ENCODE results near the gene RXFP1. TPM values are rescaled to one million over a fixed set of nuclear protein-coding genes. Genes with fewer than 3 reads are reported as not detected.
"Not testable (repeated sequence)": the region's sequence is repeated elsewhere in the genome, so short reads cannot be mapped to it uniquely, and the experiment has no call there.

Gene RXFP1
- total RNA-seq, 2 experiments from 2014 or later, result not detected

- POLR2A ChIA-PET, result no interaction called here
- peaks cover 5% of the 10 kb centered on the region for H3K4me1 Mint-ChIP-seq
- H3K27ac Mint-ChIP-seq, result no peak overlapping the region
- H3K4me3 Mint-ChIP-seq, result no peak overlapping the region
- ATAC-seq (ENCODE audit: low read depth) (no peak), DNase-seq (no peak)
- no peaks in the 10 kb centered on the region for H3K27me3 Mint-ChIP-seq
- no peaks in the 10 kb centered on the region for H3K36me3 Mint-ChIP-seq
- H3K9me3 Mint-ChIP-seq, result no peaks in the 10 kb centered on the region
Observed at GRCh38 chr4:158656439-158656838, 134.8 kb downstream of the RXFP1 start.

- Mint-ChIP-seq H3K27me3 (no peaks in the 10 kb centered on the region), H3K9me3 (no peaks in the 10 kb centered on the region), H3K36me3 (no peaks in the 10 kb centered on the region), H3K4me3 (no peak overlapping the region), H3K4me1 (peaks cover 5% of the 10 kb centered on the region), H3K27ac (no peak overlapping the region)
- POLR2A ChIA-PET, result no interaction called here
- DNase-seq, result no peak
- no peak for ATAC-seq (ENCODE audit: low read depth)
Observed at GRCh38 chr4:158657291-158657690, 135.6 kb downstream of the RXFP1 start.

- H3K27me3 Mint-ChIP-seq; ATAC-seq (ENCODE audit: low read depth); H3K27ac Mint-ChIP-seq; H3K9me3 Mint-ChIP-seq; POLR2A ChIA-PET; H3K4me1 Mint-ChIP-seq; DNase-seq; H3K4me3 Mint-ChIP-seq: not testable (repeated sequence)
- peaks cover 13% of the 10 kb centered on the region for H3K36me3 Mint-ChIP-seq
Observed at GRCh38 chr4:158663255-158663654, 141.6 kb downstream of the RXFP1 start.

- H3K27ac Mint-ChIP-seq; H3K27me3 Mint-ChIP-seq; ATAC-seq (ENCODE audit: low read depth); H3K9me3 Mint-ChIP-seq; H3K4me1 Mint-ChIP-seq; POLR2A ChIA-PET; H3K4me3 Mint-ChIP-seq; DNase-seq: not testable (repeated sequence)
- H3K36me3 Mint-ChIP-seq, result peaks cover 14% of the 10 kb centered on the region
Observed at GRCh38 chr4:158663707-158664625, 142.3 kb downstream of the RXFP1 start.

- H3K27me3 Mint-ChIP-seq, result no peaks in the 10 kb centered on the region
- H3K4me1 Mint-ChIP-seq, result peaks cover 7% of the 10 kb centered on the region
- peaks cover 16% of the 10 kb centered on the region for H3K36me3 Mint-ChIP-seq
- ATAC-seq (ENCODE audit: low read depth), result no peak
- POLR2A ChIA-PET, result no interaction called here
- no peak for DNase-seq
- no peak overlapping the region for H3K4me3 Mint-ChIP-seq
- no peak overlapping the region for H3K27ac Mint-ChIP-seq
- no peaks in the 10 kb centered on the region for H3K9me3 Mint-ChIP-seq
Observed at GRCh38 chr4:158664806-158665205, 143.1 kb downstream of the RXFP1 start.

GRCh38 chr4:158666892-158667291 is 145.2 kb downstream of the RXFP1 start:
- Mint-ChIP-seq H3K9me3 (no peaks in the 10 kb centered on the region), H3K36me3 (peaks cover 18% of the 10 kb centered on the region), H3K4me3 (no peak overlapping the region), H3K27me3 (no peaks in the 10 kb centered on the region), H3K4me1 (peaks cover 17% of the 10 kb centered on the region), H3K27ac (no peak overlapping the region)
- no peak for DNase-seq
- POLR2A ChIA-PET, result no interaction called here
- no peak for ATAC-seq (ENCODE audit: low read depth)

- Mint-ChIP-seq H3K27ac (no peak overlapping the region), H3K36me3 (peaks cover 18% of the 10 kb centered on the region), H3K4me1 (peaks cover 18% of the 10 kb centered on the region), H3K27me3 (no peaks in the 10 kb centered on the region), H3K4me3 (no peak overlapping the region), H3K9me3 (no peaks in the 10 kb centered on the region)
- no peak for ATAC-seq (ENCODE audit: low read depth)
- POLR2A ChIA-PET, result no interaction called here
- peak; percentile 38 for DNase-seq
Observed at GRCh38 chr4:158667651-158668198, 146.0 kb downstream of the RXFP1 start.

- DNase-seq (no peak), ATAC-seq (ENCODE audit: low read depth) (no peak)
- Mint-ChIP-seq H3K9me3 (no peaks in the 10 kb centered on the region), H3K4me3 (peak overlapping the region; percentile 11), H3K27me3 (no peaks in the 10 kb centered on the region), H3K36me3 (peaks cover 18% of the 10 kb centered on the region), H3K4me1 (peaks cover 19% of the 10 kb centered on the region), H3K27ac (no peak overlapping the region)
- POLR2A ChIA-PET, result interaction anchor here (0.6 kb wide), 1 partner anchor 10 kb away, joined by 3 read pairs; no protein-coding TSS in a partner anchor
Observed at GRCh38 chr4:158669310-158669709, 147.6 kb downstream of the RXFP1 start.

GRCh38 chr4:158670975-158671664 is 149.4 kb downstream of the RXFP1 start:
- POLR2A ChIA-PET, result interaction anchor here (0.9 kb wide), 1 partner anchor 98 kb away, joined by 3 read pairs; the partner anchor contains the start of gene FNIP2
- Mint-ChIP-seq H3K9me3 (no peaks in the 10 kb centered on the region), H3K27me3 (no peaks in the 10 kb centered on the region), H3K4me1 (peaks cover 19% of the 10 kb centered on the region), H3K36me3 (peaks cover 8% of the 10 kb centered on the region), H3K27ac (peak overlapping the region; percentile 96), H3K4me3 (peak overlapping the region; percentile 96)
- ATAC-seq (ENCODE audit: low read depth) (peak; percentile 2), DNase-seq (no peak)

- POLR2A ChIA-PET, result no interaction called here
Observed at GRCh38 chr4:158671665-158671914, 149.9 kb downstream of the RXFP1 start, which contains the start of gene C4orf46. Gene C4orf46, minus strand, starts transcription at chr4:158671887. Its CDS starts 86 bp downstream, at chr4:158671801.

GRCh38 chr4:158671915-158672806 is 150.5 kb downstream of the RXFP1 start, which contains the start of gene ETFDH:
Gene ETFDH, plus strand, starts transcription at chr4:158672296. Its CDS starts 161 bp downstream, at chr4:158672457.
- peaks cover 7% of the 10 kb centered on the region for H3K36me3 Mint-ChIP-seq
- no peaks in the 10 kb centered on the region for H3K9me3 Mint-ChIP-seq
- POLR2A ChIA-PET, result interaction anchor here (0.7 kb wide), 2 partner anchors 9 to 97 kb away, joined by 3 to 4 read pairs; partner anchors contain the start of gene FNIP2
- ATAC-seq (ENCODE audit: low read depth) (peak; percentile 89), DNase-seq (peak; percentile 96)
- H3K27ac Mint-ChIP-seq, result peak within 1 kb of the TSS; percentile 96
- H3K4me1 Mint-ChIP-seq, result peaks cover 23% of the 10 kb centered on the region
- no peaks in the 10 kb centered on the region for H3K27me3 Mint-ChIP-seq
- peak within 1 kb of the TSS; percentile 96 for H3K4me3 Mint-ChIP-seq

More at GRCh38 chr4:158671665-158671914, 149.9 kb downstream of the RXFP1 start, which contains the start of gene C4orf46:
- ATAC-seq (ENCODE audit: low read depth) (no peak), DNase-seq (no peak)
- H3K27ac Mint-ChIP-seq, result peak within 1 kb of the TSS; percentile 96
- H3K36me3 Mint-ChIP-seq, result peaks cover 6% of the 10 kb centered on the region
- H3K4me1 Mint-ChIP-seq, result peaks cover 20% of the 10 kb centered on the region
- no peaks in the 10 kb centered on the region for H3K27me3 Mint-ChIP-seq
- H3K4me3 Mint-ChIP-seq, result peak within 1 kb of the TSS; percentile 96
- no peaks in the 10 kb centered on the region for H3K9me3 Mint-ChIP-seq

- H3K36me3 Mint-ChIP-seq, result peaks cover 7% of the 10 kb centered on the region
- no peaks in the 10 kb centered on the region for H3K27me3 Mint-ChIP-seq
- H3K9me3 Mint-ChIP-seq, result no peaks in the 10 kb centered on the region
- H3K27ac Mint-ChIP-seq, result no peak overlapping the region
- DNase-seq, result no peak
- H3K4me1 Mint-ChIP-seq, result peaks cover 20% of the 10 kb centered on the region
- POLR2A ChIA-PET, result no interaction called here
- ATAC-seq (ENCODE audit: low read depth), result no peak
- H3K4me3 Mint-ChIP-seq, result peak overlapping the region; percentile 10
Observed at GRCh38 chr4:158673633-158674032, 152.0 kb downstream of the RXFP1 start.

- Mint-ChIP-seq H3K27ac (no peak overlapping the region), H3K36me3 (peaks cover 8% of the 10 kb centered on the region), H3K27me3 (no peaks in the 10 kb centered on the region), H3K9me3 (no peaks in the 10 kb centered on the region), H3K4me1 (peaks cover 11% of the 10 kb centered on the region), H3K4me3 (no peak overlapping the region)
- DNase-seq, result no peak
- POLR2A ChIA-PET, result no interaction called here
- no peak for ATAC-seq (ENCODE audit: low read depth)
Observed at GRCh38 chr4:158676076-158676475, 154.4 kb downstream of the RXFP1 start.
